ENCODE results near the gene AHRR. TPM values are rescaled to one million over a fixed set of nuclear protein-coding genes. Genes with fewer than 3 reads are reported as not detected.

The AHRR gene
- total RNA-seq, 1 donor from 2014 or later = 1.4 TPM

DNA sequence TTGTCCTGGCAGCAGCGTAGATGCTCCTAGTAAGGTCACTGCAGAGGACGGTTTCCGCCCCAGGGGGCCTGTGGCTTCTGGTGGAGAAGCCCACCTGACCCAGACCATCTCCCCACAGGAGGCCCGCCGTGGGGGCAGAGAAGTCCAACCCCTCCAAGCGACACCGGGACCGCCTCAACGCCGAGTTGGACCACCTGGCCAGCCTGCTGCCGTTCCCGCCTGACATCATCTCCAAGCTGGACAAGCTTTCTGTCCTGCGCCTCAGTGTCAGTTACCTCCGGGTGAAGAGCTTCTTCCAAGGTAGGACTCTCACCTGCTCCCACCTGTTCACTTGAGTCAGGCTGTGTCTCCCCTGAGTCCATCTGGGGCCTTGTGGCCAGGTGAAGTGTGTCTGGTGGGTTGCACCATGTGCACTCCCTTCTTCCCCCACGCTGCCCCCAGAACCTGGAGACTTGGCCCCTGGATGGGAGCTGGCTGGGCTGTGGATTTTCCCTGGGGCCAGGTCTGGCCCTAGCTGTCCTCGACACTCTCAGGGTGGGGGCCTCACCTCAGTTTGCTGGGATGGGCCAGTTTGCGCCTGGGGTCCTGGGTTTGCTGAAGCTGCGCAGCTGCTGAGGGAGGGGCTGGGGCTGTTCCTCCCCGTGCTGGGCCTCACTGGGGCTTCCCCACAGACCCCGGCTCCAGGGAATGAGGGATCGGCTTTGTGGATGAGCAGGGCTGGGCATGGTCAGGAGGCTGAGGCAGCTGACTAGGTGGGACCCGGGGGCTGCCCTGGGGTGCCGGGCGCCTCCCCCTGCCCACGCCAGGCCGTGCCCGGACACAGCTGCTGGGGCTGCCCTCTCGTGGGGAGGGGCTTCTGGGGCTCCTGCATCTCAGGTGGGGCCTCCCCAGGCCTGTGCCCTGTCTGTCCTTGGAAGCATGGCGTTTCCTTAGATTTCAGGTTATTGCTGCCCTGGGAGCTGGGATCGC lies 32.4 kb downstream of the AHRR start:
- H3K4me3 ChIP-seq = no peak overlapping the region
- no peaks in the 10 kb centered on the region for H3K36me3 ChIP-seq
- intact Hi-C loops (cut with micrococcal nuclease) = no loop called here
- peaks cover 3% of the 10 kb centered on the region for H3K27me3 ChIP-seq (ENCODE audit: low read depth)
- TF ChIP-seq, protein P1, sequence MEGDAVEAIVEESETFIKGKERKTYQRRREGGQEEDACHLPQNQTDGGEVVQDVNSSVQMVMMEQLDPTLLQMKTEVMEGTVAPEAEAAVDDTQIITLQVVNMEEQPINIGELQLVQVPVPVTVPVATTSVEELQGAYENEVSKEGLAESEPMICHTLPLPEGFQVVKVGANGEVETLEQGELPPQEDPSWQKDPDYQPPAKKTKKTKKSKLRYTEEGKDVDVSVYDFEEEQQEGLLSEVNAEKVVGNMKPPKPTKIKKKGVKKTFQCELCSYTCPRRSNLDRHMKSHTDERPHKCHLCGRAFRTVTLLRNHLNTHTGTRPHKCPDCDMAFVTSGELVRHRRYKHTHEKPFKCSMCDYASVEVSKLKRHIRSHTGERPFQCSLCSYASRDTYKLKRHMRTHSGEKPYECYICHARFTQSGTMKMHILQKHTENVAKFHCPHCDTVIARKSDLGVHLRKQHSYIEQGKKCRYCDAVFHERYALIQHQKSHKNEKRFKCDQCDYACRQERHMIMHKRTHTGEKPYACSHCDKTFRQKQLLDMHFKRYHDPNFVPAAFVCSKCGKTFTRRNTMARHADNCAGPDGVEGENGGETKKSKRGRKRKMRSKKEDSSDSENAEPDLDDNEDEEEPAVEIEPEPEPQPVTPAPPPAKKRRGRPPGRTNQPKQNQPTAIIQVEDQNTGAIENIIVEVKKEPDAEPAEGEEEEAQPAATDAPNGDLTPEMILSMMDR (IDR thresholded peaks at IDR 0.05; ENCODE audit: borderline replicate concordance) = no peak
- no peaks in the 10 kb centered on the region for H3K9me3 ChIP-seq (replicated peaks)
- no peak for DNase-seq
- no peaks in the 10 kb centered on the region for H3K4me1 ChIP-seq
- no peak overlapping the region for H3K27ac ChIP-seq (replicated peaks)

DNA sequence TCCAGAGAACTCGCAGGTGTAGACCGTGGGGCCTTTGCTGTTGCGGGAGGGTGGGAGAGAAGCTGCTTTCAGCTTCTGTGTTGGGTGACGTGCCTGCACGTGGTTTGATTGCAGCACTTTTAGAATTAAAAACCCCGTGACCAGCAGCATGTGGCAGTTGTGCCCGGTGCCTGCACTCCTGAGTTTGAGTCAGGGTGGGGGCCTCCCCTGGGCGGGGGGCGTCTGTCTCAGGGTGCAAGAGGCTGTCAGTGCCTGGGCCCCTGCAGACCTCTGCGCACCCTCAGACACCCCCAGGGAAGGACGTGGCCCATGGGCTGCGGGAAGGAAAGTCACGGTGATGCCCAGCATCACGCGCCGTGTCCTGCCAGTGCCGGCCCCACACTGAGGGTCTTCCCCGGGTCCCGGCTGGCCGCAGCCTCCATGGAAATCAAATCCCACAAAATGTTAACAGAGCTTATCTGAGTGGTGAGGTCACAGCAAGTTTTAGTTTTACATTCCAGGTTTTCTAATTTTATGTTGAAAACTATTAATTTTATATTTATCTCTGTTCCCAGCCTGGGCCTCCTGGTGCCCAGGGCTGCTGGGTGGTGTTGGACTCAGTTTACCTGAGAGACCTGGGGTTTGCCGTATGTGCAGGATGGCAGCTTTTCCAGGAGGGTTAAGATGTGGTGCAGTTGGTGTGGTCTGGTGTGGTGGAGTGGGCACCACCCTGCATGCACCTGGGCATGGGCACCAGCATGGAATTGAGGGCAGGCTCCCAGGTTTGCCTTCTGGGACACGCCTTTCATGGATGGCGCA lies 33.3 kb downstream of the AHRR start:
- H3K9me3 ChIP-seq (replicated peaks) = no peaks in the 10 kb centered on the region
- H3K27ac ChIP-seq (replicated peaks) = no peak overlapping the region
- H3K36me3 ChIP-seq = no peaks in the 10 kb centered on the region
- intact Hi-C loops (cut with micrococcal nuclease) = no loop called here
- peaks cover 3% of the 10 kb centered on the region for H3K27me3 ChIP-seq (ENCODE audit: low read depth)
- DNase-seq = no peak
- H3K4me1 ChIP-seq = no peaks in the 10 kb centered on the region
- TF ChIP-seq, protein P1 (IDR thresholded peaks at IDR 0.05; ENCODE audit: borderline replicate concordance) = no peak
- no peak overlapping the region for H3K4me3 ChIP-seq

DNA sequence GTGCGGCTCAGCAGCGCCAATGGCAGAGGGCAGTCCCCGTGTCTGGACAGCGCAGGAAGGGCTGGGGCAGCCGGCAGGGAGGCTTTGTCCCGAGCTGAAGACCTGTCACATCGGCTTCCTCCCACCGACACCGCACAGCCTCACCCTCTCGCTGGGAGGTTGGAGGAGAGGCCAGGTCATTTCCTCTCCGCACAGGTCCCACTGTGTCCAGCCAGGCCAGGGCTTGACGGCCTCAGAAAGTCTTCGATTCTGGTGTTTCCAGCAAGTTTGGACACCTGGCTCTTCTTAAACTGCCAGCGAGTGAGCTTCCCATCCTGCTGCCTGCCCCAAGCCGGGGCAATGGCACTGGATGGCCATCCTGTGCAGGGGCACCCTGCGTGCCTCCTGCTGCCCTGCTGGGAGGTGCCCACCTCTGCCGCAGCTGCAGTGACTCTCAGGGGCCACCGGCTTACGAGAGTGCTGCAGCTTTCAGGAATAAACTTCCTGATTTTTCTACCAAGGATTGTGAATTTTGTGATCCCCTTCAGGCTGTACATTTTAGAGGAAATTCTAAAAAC lies 33.9 kb downstream of the AHRR start:
- TF ChIP-seq, protein P1 (IDR thresholded peaks at IDR 0.05; ENCODE audit: borderline replicate concordance) = no peak
- intact Hi-C loops (cut with micrococcal nuclease) = no loop called here
- Histone ChIP-seq H3K9me3 (replicated peaks) (no peaks in the 10 kb centered on the region), H3K27ac (replicated peaks) (no peak overlapping the region), H3K4me3 (no peak overlapping the region), H3K27me3 (ENCODE audit: low read depth) (peaks cover under 1% of the 10 kb centered on the region), H3K36me3 (no peaks in the 10 kb centered on the region), H3K4me1 (no peaks in the 10 kb centered on the region)
- no peak for DNase-seq

DNA sequence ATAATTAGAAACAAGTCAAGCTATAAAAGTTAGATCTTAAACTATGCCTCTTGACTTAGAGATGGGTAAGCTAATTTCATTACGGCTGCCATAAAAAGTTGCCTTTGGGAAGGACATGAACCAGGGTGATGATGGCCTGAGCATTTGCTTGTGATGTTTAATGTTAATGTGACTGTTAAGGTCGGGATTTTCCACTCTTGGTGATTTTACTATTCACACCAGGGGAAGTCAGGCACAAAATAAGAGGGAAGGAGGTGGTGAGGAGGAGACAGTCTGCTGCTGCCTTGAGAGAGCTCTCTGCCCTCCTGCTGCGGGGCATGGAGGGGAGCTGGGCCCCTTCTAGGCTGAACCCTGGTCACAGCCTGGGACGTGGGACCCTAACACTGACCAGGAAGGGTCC lies 34.4 kb downstream of the AHRR start:
- Histone ChIP-seq H3K27ac (replicated peaks) (no peak overlapping the region), H3K9me3 (replicated peaks) (no peaks in the 10 kb centered on the region), H3K36me3 (no peaks in the 10 kb centered on the region), H3K4me1 (no peaks in the 10 kb centered on the region), H3K4me3 (no peak overlapping the region), H3K27me3 (ENCODE audit: low read depth) (no peaks in the 10 kb centered on the region)
- intact Hi-C loops (cut with micrococcal nuclease) = no loop called here
- DNase-seq = no peak
- TF ChIP-seq, protein P1 (IDR thresholded peaks at IDR 0.05; ENCODE audit: borderline replicate concordance) = no peak

DNA sequence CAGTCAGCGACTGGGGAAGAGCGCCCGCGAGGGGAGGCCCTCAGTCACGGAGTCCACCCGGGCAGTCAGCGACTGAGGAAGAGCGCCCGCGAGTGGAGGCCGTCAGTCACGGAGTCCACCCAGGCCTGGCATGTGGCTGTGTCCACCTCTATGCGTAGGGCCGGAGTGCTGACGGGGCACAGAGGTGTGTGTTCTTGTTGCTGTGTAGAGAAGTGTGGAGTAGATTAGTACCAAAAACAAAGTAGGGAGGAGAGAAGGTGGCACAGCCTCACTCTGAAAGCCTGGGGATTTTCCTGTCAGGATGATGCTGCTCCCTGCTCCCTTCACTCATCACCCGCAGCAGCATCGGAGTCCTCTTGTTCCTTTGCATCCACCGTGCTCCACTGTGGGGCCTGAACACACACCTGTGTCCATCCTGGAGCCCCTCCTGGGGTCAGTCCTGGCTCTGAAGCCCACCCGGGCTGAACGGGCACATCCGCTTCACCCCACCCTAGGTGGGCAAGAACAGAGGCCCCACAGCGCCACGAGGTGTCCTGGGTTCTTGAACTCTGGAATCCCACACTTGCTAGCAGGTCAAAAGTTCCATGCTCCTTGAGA lies 37.9 kb downstream of the AHRR start:
- intact Hi-C loops (cut with micrococcal nuclease) = no loop called here
- Histone ChIP-seq H3K27ac (replicated peaks) (no peak overlapping the region), H3K9me3 (replicated peaks) (peaks cover 23% of the 10 kb centered on the region), H3K27me3 (ENCODE audit: low read depth) (no peaks in the 10 kb centered on the region), H3K4me3 (no peak overlapping the region), H3K36me3 (peaks cover 7% of the 10 kb centered on the region), H3K4me1 (no peaks in the 10 kb centered on the region)
- no peak for DNase-seq
- TF ChIP-seq, protein P1 (IDR thresholded peaks at IDR 0.05; ENCODE audit: borderline replicate concordance) = no peak
